Endometrial microvascular endothelial cells (primary cell): ENCODE data around the gene POLR2L. TPM values are rescaled to one million over a fixed set of nuclear protein-coding genes. Genes with fewer than 3 reads are reported as not detected.

ENCODE experiments used
- in situ Hi-C: cut with HindIII; loops from 2 replicates; pipeline ENCODE4 v1.10.0; 2017; ENCODE audit warnings: low sequenced_read_pairs, low pct_unique_long_range_greater_than_20kb; ENCODE audit errors: inconsistent ontology term
- total RNA-seq: library from RNA; depleted of rRNA; stranded (reverse); fragments of >200 nt; gene quantifications from one replicate; pipeline ENCODE4 v1.2.3, GENCODE V29; 2015; ENCODE audit errors: inconsistent ontology term

POLR2L gene
- total RNA-seq, 1 donor from 2014 or later: 315 TPM

- in situ Hi-C loops: no loop called here
Observed at GRCh38 chr11:792535-792821, 49.9 kb downstream of the POLR2L start.

DNA sequence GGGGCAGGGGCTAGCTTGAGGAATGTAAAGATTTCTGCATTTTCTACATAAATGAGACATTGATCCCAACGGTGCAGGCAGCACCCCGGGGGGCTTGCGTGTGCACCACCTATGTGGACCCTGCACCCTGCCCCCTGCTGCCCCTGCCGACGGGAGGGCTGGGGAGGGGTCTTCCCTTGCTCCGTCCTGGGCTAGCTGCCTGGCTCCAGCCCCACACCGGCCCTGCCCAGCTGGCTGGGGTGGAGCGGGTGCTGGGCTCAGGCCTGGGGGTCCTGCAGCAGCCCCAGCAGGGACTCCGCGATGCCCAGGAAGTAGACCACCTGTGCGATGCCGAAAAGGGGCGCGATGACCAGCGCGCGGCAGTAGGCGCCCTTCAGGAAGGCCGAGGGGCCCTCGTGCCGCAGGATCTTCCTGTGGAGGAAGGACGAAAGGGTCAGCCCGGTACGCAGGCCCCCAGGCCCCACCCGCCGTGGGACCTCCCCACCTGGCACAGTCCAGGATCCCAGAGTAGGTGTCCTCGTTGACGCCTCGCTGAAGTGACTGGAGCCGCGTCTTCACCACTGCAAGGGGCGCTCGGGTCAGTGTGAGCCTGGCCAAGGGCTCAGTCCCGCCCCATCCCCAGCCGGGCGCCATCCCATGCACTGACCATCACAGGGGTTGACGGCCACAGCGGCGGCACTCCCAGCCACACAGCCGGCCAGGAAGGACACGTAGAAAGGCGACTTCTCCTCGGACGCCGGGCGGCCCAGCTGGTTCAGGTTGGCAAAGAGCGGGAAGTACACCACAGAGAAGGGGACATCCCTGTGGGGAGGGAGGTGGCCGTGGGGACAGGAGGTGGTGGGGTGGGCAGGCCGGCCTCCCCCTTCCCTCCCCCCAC lies 50.4 kb downstream of the POLR2L start:
- in situ Hi-C loops: no loop called here

DNA sequence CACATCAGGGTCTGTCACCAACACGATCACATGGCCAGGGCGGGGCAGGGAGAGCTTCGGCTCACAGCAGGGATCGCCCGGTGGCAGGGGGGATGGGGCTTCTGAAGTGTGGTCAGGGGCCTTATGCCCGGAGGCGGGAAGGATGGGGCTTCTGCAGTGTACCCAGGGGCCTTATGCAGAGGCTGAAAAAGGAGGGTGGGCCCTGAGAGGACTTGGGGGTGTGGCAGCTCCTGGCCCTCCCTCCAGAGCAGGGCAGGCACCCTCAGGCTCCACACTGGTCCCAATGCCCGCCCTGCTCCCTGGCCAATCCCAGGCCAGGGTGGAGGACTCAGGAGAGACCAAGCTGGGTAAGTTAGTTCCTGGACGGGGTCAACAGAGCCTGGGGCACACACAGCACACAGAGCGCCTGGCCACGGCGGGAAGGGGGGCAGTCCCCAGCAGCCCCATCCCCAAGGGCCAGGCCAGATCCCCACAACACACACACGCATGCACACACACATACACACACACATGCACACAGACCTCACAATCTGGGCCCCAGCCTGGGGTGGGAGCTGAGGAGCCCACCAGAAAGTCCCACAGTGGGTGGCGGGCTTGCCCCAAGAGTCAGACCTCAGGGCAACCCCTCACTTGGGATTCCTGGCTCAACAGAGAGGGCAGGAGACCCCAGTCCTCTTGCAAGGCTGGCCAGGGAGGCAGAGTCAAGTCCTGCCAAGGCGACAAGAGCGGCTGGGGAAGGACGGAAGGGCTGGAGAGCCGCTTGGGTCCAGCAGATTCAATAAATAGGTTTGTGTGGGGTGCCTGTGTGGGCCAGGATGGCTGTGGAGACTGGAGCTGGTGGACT lies 51.4 kb downstream of the POLR2L start:
- in situ Hi-C loops: no loop called here

GRCh38 chr11:789943-790342 lies 52.4 kb downstream of the POLR2L start, which contains the start of gene CEND1:
Gene CEND1 (minus strand): TSS chr11:790090. CDS start chr11:788576, 1,514 bp downstream.
- in situ Hi-C loops: no loop called here

Other genes with a start within 250 kb of the POLR2L start
- 31.4 TPM for gene IRF7, start 226.6 kb downstream of the POLR2L start, total RNA-seq
- gene CDHR5, start 217.6 kb downstream of the POLR2L start, total RNA-seq: not detected
- not detected for gene SCT, start 215.3 kb downstream of the POLR2L start, total RNA-seq
- gene DRD4, start 205.3 kb downstream of the POLR2L start, total RNA-seq: not detected
- 28.2 TPM for gene DEAF1, start 147.3 kb downstream of the POLR2L start, total RNA-seq
- gene TMEM80, start 146.7 kb downstream of the POLR2L start, total RNA-seq: 29.5 TPM
- gene EPS8L2, start 136.3 kb downstream of the POLR2L start, total RNA-seq: 0.56 TPM
- 293 TPM for gene TALDO1, start 95.1 kb downstream of the POLR2L start, total RNA-seq
- 36.2 TPM for gene GATD1, start 65.0 kb downstream of the POLR2L start, total RNA-seq
- 0.46 TPM for gene CEND1, start 52.4 kb downstream of the POLR2L start, total RNA-seq
- gene SLC25A22, start 44.2 kb downstream of the POLR2L start, total RNA-seq: 44.4 TPM
- gene PIDD1, start 37.3 kb downstream of the POLR2L start, total RNA-seq: 19.9 TPM
- 402 TPM for gene RPLP2, start 32.6 kb downstream of the POLR2L start, total RNA-seq
- gene PNPLA2, start 23.6 kb downstream of the POLR2L start, total RNA-seq: 11.1 TPM
- gene CRACR2B, start 14.6 kb downstream of the POLR2L start, total RNA-seq: 6.6 TPM
- 706 TPM for gene CD151, start 9.6 kb downstream of the POLR2L start, total RNA-seq
- gene TSPAN4, start 323 bp upstream of the POLR2L start, total RNA-seq: 220 TPM
- gene CHID1, start 68.3 kb upstream of the POLR2L start, total RNA-seq: 156 TPM
- gene AP2A2, start 83.3 kb upstream of the POLR2L start, total RNA-seq: 66.6 TPM
- gene MUC6, start 194.2 kb upstream of the POLR2L start, total RNA-seq: not detected
- gene MUC2, start 232.3 kb upstream of the POLR2L start, total RNA-seq: not detected